ENCODE results near the gene DDIT3.

GRCh38 chr12:57528176-57528575, 7.9 kb upstream of the DDIT3 start:
- no peak for TF ChIP-seq POLR2A (IDR thresholded peaks at IDR 0.05; ENCODE audit: low read depth, low read length)
- TF ChIP-seq CTCF (conservative IDR thresholded peaks at IDR 0.05; ENCODE audit: low read depth, low read length) = no peak
- TF ChIP-seq, protein P1, sequence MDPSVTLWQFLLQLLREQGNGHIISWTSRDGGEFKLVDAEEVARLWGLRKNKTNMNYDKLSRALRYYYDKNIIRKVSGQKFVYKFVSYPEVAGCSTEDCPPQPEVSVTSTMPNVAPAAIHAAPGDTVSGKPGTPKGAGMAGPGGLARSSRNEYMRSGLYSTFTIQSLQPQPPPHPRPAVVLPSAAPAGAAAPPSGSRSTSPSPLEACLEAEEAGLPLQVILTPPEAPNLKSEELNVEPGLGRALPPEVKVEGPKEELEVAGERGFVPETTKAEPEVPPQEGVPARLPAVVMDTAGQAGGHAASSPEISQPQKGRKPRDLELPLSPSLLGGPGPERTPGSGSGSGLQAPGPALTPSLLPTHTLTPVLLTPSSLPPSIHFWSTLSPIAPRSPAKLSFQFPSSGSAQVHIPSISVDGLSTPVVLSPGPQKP (IDR thresholded peaks at IDR 0.05; ENCODE audit: borderline replicate concordance, low read depth, low read length) = no peak
- TF ChIP-seq CEBPB (IDR thresholded peaks at IDR 0.05; ENCODE audit: low read depth, low read length) = no peak
- TF ChIP-seq CHD1 (IDR thresholded peaks at IDR 0.05; ENCODE audit: low read depth, low read length) = no peak
- TF ChIP-seq, protein P2, sequence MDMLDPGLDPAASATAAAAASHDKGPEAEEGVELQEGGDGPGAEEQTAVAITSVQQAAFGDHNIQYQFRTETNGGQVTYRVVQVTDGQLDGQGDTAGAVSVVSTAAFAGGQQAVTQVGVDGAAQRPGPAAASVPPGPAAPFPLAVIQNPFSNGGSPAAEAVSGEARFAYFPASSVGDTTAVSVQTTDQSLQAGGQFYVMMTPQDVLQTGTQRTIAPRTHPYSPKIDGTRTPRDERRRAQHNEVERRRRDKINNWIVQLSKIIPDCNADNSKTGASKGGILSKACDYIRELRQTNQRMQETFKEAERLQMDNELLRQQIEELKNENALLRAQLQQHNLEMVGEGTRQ (IDR thresholded peaks at IDR 0.05; ENCODE audit: low read depth, low read length) = no peak
- TF ChIP-seq FOS (IDR thresholded peaks at IDR 0.05; ENCODE audit: low read depth, low read length) = no peak
- TF ChIP-seq NFE2L2 (IDR thresholded peaks at IDR 0.05; ENCODE audit: low read depth, low read length) = no peak
- TF ChIP-seq BHLHE40 (IDR thresholded peaks at IDR 0.05; ENCODE audit: low read depth, low read length) = no peak
- no peak for TF ChIP-seq MAZ (IDR thresholded peaks at IDR 0.05; ENCODE audit: borderline replicate concordance, low read depth, low read length)
- TF ChIP-seq MAFK (IDR thresholded peaks at IDR 0.05; ENCODE audit: low read depth, low read length) = no peak
- TF ChIP-seq RCOR1 (IDR thresholded peaks at IDR 0.05; ENCODE audit: insufficient replicate concordance, low read length) = no peak
- no peak for TF ChIP-seq MXI1 (IDR thresholded peaks at IDR 0.05; ENCODE audit: borderline replicate concordance, low read depth, low read length)
- TF ChIP-seq SMC3 (IDR thresholded peaks at IDR 0.05; ENCODE audit: low read depth, low read length) = no peak

All from IMR-90 (cell line).